H1 (cell line): ENCODE measurements around the gene RRP7A. TPM values are rescaled to one million over a fixed set of nuclear protein-coding genes. Genes with fewer than 3 reads are reported as not detected.

ENCODE experiments used
- CHD7 ChIP-seq: fragments of 300-600 bp; sonication (generic); IDR thresholded peaks from 2 replicates; pipeline ENCODE4 v1.7.1; 2012; ENCODE audit warnings: low read length, moderate library complexity, mild to moderate bottlenecking, inconsistent platforms; ENCODE audit not compliant: insufficient replicate concordance
- NRF1 ChIP-seq: IDR thresholded peaks from 2 replicates; pipeline ENCODE4 v1.6.1; 2011; ENCODE audit warnings: mild to moderate bottlenecking, low read depth, low read length, improper control_type of control experiment
- TBP ChIP-seq: IDR thresholded peaks from 2 replicates; pipeline ENCODE4 v1.6.1; 2011; ENCODE audit warnings: low read depth, low read length, improper control_type of control experiment
- USF2 ChIP-seq: IDR thresholded peaks from 2 replicates; pipeline ENCODE4 v1.6.1; 2011; ENCODE audit warnings: low read length, improper control_type of control experiment
- polyA plus RNA-seq, 7 experiments: library from polyadenylated mRNA; depleted of rRNA in 3 of 7; stranded (reverse) in 5 of 7; unstranded in 2 of 7; fragments of >200 nt in 5 of 7; fragments of 200-250 nt in 2 of 7; gene quantifications; 1 replicate in 5 of 7; 2 replicates in 1 of 7; 4 replicates in 1 of 7; pipeline versions ENCODE4 v1.2.1 to v1.2.3, GENCODE V29; 2011 to 2013; ENCODE audit warnings: missing spikeins in 2 of 7, mixed read lengths in 2 of 7
- total RNA-seq: library from RNA; stranded (reverse); fragmentation: NEBNext Ultra II Directional; extraction: Animal tissue kit (Norgen Biotek cat#: 25700); gene quantifications from 2 replicates; pipeline ENCODE4 v1.2.1, GENCODE V29; 2021

Gene RRP7A
- total and polyA plus RNA-seq, 2 of the 8 experiments (the other 6 are each of a cell fraction or from before 2014, with no cell fraction given), result 18.4 to 49.0 TPM

GRCh38 chr22:42553475-42554361, 34.1 kb upstream of the RRP7A start, which contains the start of gene SERHL2 (continued):
- no peak for TF ChIP-seq USF2
- no peak for TF ChIP-seq CHD7
- TF ChIP-seq NRF1, result no peak
- no peak for TF ChIP-seq TBP
